Mesendoderm (in vitro differentiated cells): ENCODE measurements around the gene ZSCAN12.

Source experiments
- DNase-seq: peaks from one replicate; pipeline ENCODE4 v3.0.0; 2013
- H2AK5ac ChIP-seq: 2 replicates; pipeline ENCODE4 v1.6.1; 2013; ENCODE audit warnings: low read length, inconsistent platforms
- H2BK120ac ChIP-seq: 2 replicates; pipeline ENCODE4 v1.6.1; 2013; ENCODE audit warnings: low read depth, mild to moderate bottlenecking, low read length, moderate library complexity, mixed read lengths
- H2BK15ac ChIP-seq: replicated peaks from 2 replicates; pipeline ENCODE4 v1.6.1; 2013; ENCODE audit warnings: low read depth, mild to moderate bottlenecking, moderate library complexity
- H2BK5ac ChIP-seq: 2 replicates; pipeline ENCODE4 v1.6.1; 2013; ENCODE audit warnings: low read length, inconsistent platforms
- H3K18ac ChIP-seq: 2 replicates; pipeline ENCODE4 v1.6.1; 2013; ENCODE audit warnings: mild to moderate bottlenecking, low read length, mixed read lengths
- H3K23ac ChIP-seq: one replicate; pipeline ENCODE4 v1.6.1; 2013; ENCODE audit warnings: low read length
- H3K27ac ChIP-seq: 2 replicates; pipeline ENCODE4 v1.5.1; 2013; ENCODE audit warnings: low read depth, mild to moderate bottlenecking, inconsistent platforms, low read length, moderate library complexity
- H3K27me3 ChIP-seq: 2 replicates; pipeline ENCODE4 v1.6.1; 2013; ENCODE audit warnings: low read length, control low read depth, mild to moderate bottlenecking, inconsistent platforms; ENCODE audit not compliant: insufficient read depth, poor library complexity
- H3K36me3 ChIP-seq: 2 replicates; pipeline ENCODE4 v1.6.1; 2013; ENCODE audit warnings: low read length, inconsistent platforms; ENCODE audit not compliant: control insufficient read depth, insufficient read depth
- H3K4ac ChIP-seq: one replicate; pipeline ENCODE4 v1.6.1; 2013; ENCODE audit warnings: low read depth, mild to moderate bottlenecking, low read length, moderate library complexity
- H3K4me1 ChIP-seq: 2 replicates; pipeline ENCODE4 v1.6.1; 2013; ENCODE audit warnings: low read depth, low read length, inconsistent platforms; ENCODE audit not compliant: control insufficient read depth
- H3K4me2 ChIP-seq: 2 replicates; pipeline ENCODE4 v1.6.1; 2013; ENCODE audit warnings: low read length
- H3K4me3 ChIP-seq: 2 replicates; pipeline ENCODE4 v1.5.1; 2013; ENCODE audit warnings: mild to moderate bottlenecking, low read length
- H3K56ac ChIP-seq: one replicate; pipeline ENCODE4 v1.6.1; 2013; ENCODE audit warnings: low read length
- H3K79me1 ChIP-seq: 2 replicates; pipeline ENCODE4 v1.6.1; 2013; ENCODE audit warnings: low read length, inconsistent platforms
- H3K79me2 ChIP-seq: 2 replicates; pipeline ENCODE4 v1.6.1; 2013; ENCODE audit warnings: mild to moderate bottlenecking, low read length; ENCODE audit not compliant: control insufficient read depth, insufficient read depth
- H3K9ac ChIP-seq: 2 replicates; pipeline ENCODE4 v1.6.1; 2013; ENCODE audit warnings: low read length, inconsistent platforms
- H4K5ac ChIP-seq: one replicate; pipeline ENCODE4 v1.6.1; 2013; ENCODE audit warnings: low read length
- H4K8ac ChIP-seq: one replicate; pipeline ENCODE4 v1.6.1; 2013; ENCODE audit warnings: low read depth, mild to moderate bottlenecking, control low read depth, low read length, moderate library complexity
- WGBS: extraction: QIAGEN DNeasy Blood & Tissue Kit; methylation state at CpG from one replicate; pipeline ENCODE4 v1.1.7; 2013; ENCODE audit warnings: low lambda C conversion rate, missing lambda C conversion rate; ENCODE audit not compliant: insufficient coverage; ENCODE audit errors: extremely low coverage; 5-methylcytosine and 5-hydroxymethylcytosine counted together

ZSCAN12 gene

DNA sequence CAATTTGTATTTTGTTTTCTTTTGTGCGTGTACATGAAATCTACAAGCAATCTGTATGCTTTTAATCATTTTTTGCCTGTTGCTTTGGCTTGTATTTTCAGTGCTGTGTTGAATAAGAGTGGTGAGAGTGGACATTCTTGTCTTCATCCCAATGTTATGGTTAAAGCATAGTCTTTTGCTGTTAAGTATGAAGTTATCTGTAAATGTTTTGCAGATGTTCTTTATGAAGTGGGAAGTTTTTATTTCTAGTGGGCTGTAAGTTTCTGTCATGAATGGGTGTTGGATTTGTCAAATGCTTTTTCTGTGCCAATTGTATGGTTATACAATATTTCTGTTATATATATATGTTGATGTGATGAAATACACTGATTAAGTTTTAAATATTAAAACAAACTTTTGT lies 25.6 kb downstream of the ZSCAN12 start:
- Histone ChIP-seq H4K8ac (no peak overlapping the region), H3K27me3 (no peaks in the 10 kb centered on the region), H3K79me1 (no peaks in the 10 kb centered on the region), H3K4ac (no peak overlapping the region), H2AK5ac (no peak overlapping the region), H3K56ac (no peak overlapping the region), H2BK15ac (no peak overlapping the region), H3K36me3 (no peaks in the 10 kb centered on the region), H3K18ac (no peak overlapping the region), H3K79me2 (no peaks in the 10 kb centered on the region), H2BK5ac (no peak overlapping the region), H2BK120ac (no peak overlapping the region), H3K23ac (no peak overlapping the region), H3K27ac (no peak overlapping the region), H3K4me3 (no peak overlapping the region), H4K5ac (no peak overlapping the region), H3K4me1 (no peaks in the 10 kb centered on the region), H3K4me2 (no peak overlapping the region), H3K9ac (no peak overlapping the region)
- WGBS = no CpG with 5 or more reads among the region's 1 CpG
- DNase-seq = no peak

DNA sequence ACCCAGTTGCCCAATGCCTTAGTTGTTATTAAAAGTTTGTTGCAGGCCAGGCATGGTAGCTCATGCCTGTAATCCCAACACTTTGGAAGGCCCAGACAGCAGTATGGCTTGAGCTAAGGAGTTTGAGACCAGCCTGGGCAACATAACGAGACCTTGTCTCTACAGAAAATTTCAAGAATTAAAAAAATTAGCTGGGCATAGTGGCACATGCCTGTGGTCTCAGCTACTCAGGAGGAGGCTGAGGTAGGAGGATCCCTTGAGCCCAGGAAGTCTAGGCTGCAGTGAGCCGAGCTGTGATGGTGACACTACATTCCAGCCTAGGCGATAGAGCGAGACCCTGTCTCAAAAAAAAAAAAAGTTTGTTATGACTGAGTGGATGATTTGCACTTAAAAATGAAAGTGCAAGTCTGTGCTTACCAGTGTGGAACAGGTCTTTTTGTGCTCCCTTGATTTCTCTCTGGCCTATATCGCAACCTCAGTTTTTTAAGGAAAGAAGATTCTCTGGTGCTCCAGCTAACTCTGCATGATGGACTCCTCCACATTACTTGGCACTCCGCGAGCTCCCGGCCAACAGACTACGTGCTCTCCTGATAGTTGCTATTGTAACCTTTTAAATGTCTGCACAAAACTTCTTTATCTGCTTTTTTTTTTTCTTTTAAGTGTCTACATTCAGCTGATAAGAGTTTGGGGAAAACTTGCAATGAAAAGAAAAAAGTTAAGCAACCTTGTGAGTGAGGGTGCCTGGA lies 27.7 kb downstream of the ZSCAN12 start:
- no peak overlapping the region for H4K8ac ChIP-seq
- no peak for DNase-seq
- H3K4me1 ChIP-seq = no peaks in the 10 kb centered on the region
- no peaks in the 10 kb centered on the region for H3K27me3 ChIP-seq
- H3K4ac ChIP-seq = no peak overlapping the region
- H3K79me2 ChIP-seq = no peaks in the 10 kb centered on the region
- H4K5ac ChIP-seq = no peak overlapping the region
- H3K56ac ChIP-seq = no peak overlapping the region
- H3K36me3 ChIP-seq = no peaks in the 10 kb centered on the region
- no peak overlapping the region for H3K27ac ChIP-seq
- H2BK120ac ChIP-seq = no peak overlapping the region
- no peak overlapping the region for H3K18ac ChIP-seq
- WGBS = no CpG with 5 or more reads among the region's 9 CpGs
- no peak overlapping the region for H2BK15ac ChIP-seq
- no peaks in the 10 kb centered on the region for H3K79me1 ChIP-seq
- H3K4me2 ChIP-seq = no peak overlapping the region
- H2AK5ac ChIP-seq = no peak overlapping the region
- H3K4me3 ChIP-seq = no peak overlapping the region
- H3K9ac ChIP-seq = no peak overlapping the region
- no peak overlapping the region for H2BK5ac ChIP-seq
- H3K23ac ChIP-seq = no peak overlapping the region

DNA sequence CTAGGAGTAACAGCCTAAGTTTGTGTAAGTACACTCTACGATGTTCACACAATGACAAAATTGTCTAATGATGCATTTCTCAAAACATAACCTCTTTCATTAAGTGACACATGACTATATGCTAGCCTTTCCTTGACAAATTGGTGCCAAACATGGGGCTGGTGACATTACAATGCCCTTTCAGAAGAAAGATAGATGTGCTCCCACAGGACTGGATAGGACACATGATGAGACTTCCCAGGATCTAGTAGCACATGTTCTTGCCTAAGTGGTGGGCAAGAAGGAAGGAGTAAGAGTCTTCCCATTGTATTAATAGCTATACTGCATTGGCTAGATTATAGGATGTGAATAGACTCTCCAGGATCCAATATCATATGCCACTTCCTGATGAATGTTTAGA lies 28.3 kb downstream of the ZSCAN12 start:
- Histone ChIP-seq H3K9ac (no peak overlapping the region), H4K8ac (no peak overlapping the region), H3K27me3 (no peaks in the 10 kb centered on the region), H3K4me3 (no peak overlapping the region), H3K4ac (no peak overlapping the region), H3K18ac (no peak overlapping the region), H2BK15ac (no peak overlapping the region), H3K27ac (no peak overlapping the region), H3K56ac (no peak overlapping the region), H4K5ac (no peak overlapping the region), H2BK120ac (no peak overlapping the region), H2AK5ac (no peak overlapping the region), H3K4me1 (no peaks in the 10 kb centered on the region), H3K4me2 (no peak overlapping the region), H3K79me1 (no peaks in the 10 kb centered on the region), H2BK5ac (no peak overlapping the region), H3K36me3 (no peaks in the 10 kb centered on the region), H3K23ac (no peak overlapping the region), H3K79me2 (no peaks in the 10 kb centered on the region)
- WGBS = no CpG with 5 or more reads among the region's 1 CpG
- no peak for DNase-seq

DNA sequence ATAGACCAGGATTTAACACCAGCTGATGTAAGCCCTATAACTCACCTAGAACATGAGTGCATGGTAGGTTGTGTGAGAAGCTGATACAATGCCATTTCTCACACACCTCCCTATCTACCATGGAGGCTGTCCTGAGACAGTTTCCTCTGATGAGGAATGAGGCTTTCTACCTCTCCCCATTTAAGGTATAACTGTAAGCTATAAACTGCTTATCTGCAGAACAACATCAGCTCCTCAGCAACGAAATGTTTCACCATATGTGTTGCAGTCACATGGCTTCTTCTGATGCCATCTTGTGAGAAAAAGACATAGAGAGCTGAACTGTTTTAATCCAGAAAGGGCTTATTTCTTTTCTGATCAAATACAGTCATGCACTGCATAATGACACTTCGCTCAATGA lies 29.1 kb downstream of the ZSCAN12 start:
- Histone ChIP-seq H3K23ac (no peak overlapping the region), H3K79me2 (no peaks in the 10 kb centered on the region), H4K8ac (no peak overlapping the region), H2BK5ac (no peak overlapping the region), H3K36me3 (no peaks in the 10 kb centered on the region), H3K18ac (no peak overlapping the region), H2BK15ac (no peak overlapping the region), H3K56ac (no peak overlapping the region), H3K4me2 (no peak overlapping the region), H3K79me1 (no peaks in the 10 kb centered on the region), H3K4me1 (no peaks in the 10 kb centered on the region), H2BK120ac (no peak overlapping the region), H4K5ac (no peak overlapping the region), H3K27ac (no peak overlapping the region), H3K4me3 (no peak overlapping the region), H3K27me3 (no peaks in the 10 kb centered on the region), H2AK5ac (no peak overlapping the region), H3K4ac (no peak overlapping the region), H3K9ac (no peak overlapping the region)
- no peak for DNase-seq
- WGBS = no CpG with 5 or more reads among the region's 2 CpGs

DNA sequence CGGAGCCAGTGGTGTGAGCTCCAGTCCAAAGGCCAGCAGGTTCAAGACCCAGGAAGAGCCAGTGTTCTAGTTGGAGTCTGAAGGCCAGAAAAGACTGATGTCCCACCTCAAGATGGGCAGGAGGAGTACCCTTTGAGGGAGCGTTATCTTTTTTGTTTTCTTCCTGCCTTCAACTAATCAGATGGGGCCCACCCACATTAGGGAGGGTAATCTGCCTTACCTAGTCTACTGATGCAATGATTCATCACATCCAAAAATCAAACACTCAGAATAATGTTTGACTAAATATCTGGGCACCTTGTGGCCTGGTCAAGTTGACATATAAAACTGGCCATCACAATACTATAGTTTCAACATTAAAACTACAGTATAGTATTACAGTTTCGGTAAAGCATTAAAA lies 30.1 kb downstream of the ZSCAN12 start:
- Histone ChIP-seq H3K36me3 (no peaks in the 10 kb centered on the region), H4K8ac (no peak overlapping the region), H3K4me3 (no peak overlapping the region), H3K4me1 (no peaks in the 10 kb centered on the region), H3K79me1 (no peaks in the 10 kb centered on the region), H4K5ac (no peak overlapping the region), H2BK5ac (no peak overlapping the region), H3K27me3 (no peaks in the 10 kb centered on the region), H2BK120ac (no peak overlapping the region), H3K27ac (no peak overlapping the region), H3K56ac (no peak overlapping the region), H2BK15ac (no peak overlapping the region), H2AK5ac (no peak overlapping the region), H3K18ac (no peak overlapping the region), H3K9ac (no peak overlapping the region), H3K4me2 (no peak overlapping the region), H3K4ac (no peak overlapping the region), H3K23ac (no peak overlapping the region), H3K79me2 (no peaks in the 10 kb centered on the region)
- no peak for DNase-seq
- no CpG with 5 or more reads among the region's 3 CpGs for WGBS

DNA sequence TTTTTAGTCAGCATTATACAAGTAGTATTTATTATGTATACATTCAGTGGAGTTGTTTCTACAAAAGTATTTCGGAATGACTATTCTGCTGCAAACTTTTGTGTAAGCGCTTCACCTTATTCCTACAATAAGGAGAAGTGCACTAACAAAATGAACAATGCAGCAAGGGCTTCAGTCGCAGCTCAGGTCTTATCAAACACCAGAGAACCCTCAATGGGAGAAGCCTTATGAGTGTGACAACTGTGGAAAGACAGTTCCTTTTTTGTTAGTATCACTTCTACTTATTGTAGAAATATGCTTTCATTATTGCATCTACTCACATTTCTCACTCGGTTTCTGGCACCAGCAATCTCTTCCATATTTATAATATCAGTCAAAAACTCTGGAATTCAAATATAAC lies 31.0 kb downstream of the ZSCAN12 start:
- no peaks in the 10 kb centered on the region for H3K4me1 ChIP-seq
- no peak for DNase-seq
- no peak overlapping the region for H2BK120ac ChIP-seq
- H2AK5ac ChIP-seq = no peak overlapping the region
- no peak overlapping the region for H3K27ac ChIP-seq
- H3K79me2 ChIP-seq = no peaks in the 10 kb centered on the region
- no peak overlapping the region for H3K23ac ChIP-seq
- H3K9ac ChIP-seq = no peak overlapping the region
- no peak overlapping the region for H2BK5ac ChIP-seq
- H3K36me3 ChIP-seq = no peaks in the 10 kb centered on the region
- H3K4me2 ChIP-seq = no peak overlapping the region
- H4K5ac ChIP-seq = no peak overlapping the region
- no peak overlapping the region for H4K8ac ChIP-seq
- no peak overlapping the region for H3K4me3 ChIP-seq
- H3K79me1 ChIP-seq = no peaks in the 10 kb centered on the region
- no peaks in the 10 kb centered on the region for H3K27me3 ChIP-seq
- no peak overlapping the region for H2BK15ac ChIP-seq
- no CpG with 5 or more reads among the region's 4 CpGs for WGBS
- no peak overlapping the region for H3K18ac ChIP-seq
- no peak overlapping the region for H3K56ac ChIP-seq
- no peak overlapping the region for H3K4ac ChIP-seq
